Measurements from ENCODE around the gene RIPK4. TPM values are rescaled to one million over a fixed set of nuclear protein-coding genes. Genes with fewer than 3 reads are reported as not detected.

Gene RIPK4
- total RNA-seq, 1 experiment from 2014 or later, result 67.4 TPM

GRCh38 chr21:41719691-41720090, 47.2 kb downstream of the RIPK4 start:
- no peak overlapping the region for H3K27ac ChIP-seq (ENCODE audit: low read length)
- ATAC-seq, result no peak
- no TSS peak for BruUV-seq (replicated peaks)
- TF ChIP-seq CTCF (IDR thresholded peaks at IDR 0.05) (no peak), SIN3A (IDR thresholded peaks at IDR 0.05; ENCODE audit: borderline replicate concordance, insufficient read depth, low read depth, low read length) (no peak)
- POLR2A ChIA-PET, result no interaction called here
- DNase-seq (ENCODE audit: low read depth, low spot score), result no peak
- no peaks in the 10 kb centered on the region for H3K27me3 ChIP-seq (ENCODE audit: control insufficient read depth, insufficient read depth, low read length)
- in situ Hi-C loops (cut with HindIII; ENCODE audit: low pct_unique_long_range_greater_than_20kb, low sequenced_read_pairs), result no loop called here
- H3K9me3 ChIP-seq (ENCODE audit: control insufficient read depth, insufficient read depth, low read depth, low read length), result no peaks in the 10 kb centered on the region
- intact Hi-C loops (cut with micrococcal nuclease; ENCODE audit: unreplicated experiment), result loop anchor here (5.0 kb wide), 1 partner anchor 32 kb away; no protein-coding TSS in a partner anchor
- H3K4me3 ChIP-seq (ENCODE audit: low read depth in 2 of 2, low read length in 2 of 2), result no peak overlapping the region
- CTCF ChIA-PET, result no interaction called here
- H3K36me3 ChIP-seq (ENCODE audit: control insufficient read depth, insufficient read depth, low read length), result no peaks in the 10 kb centered on the region
- H3K4me1 ChIP-seq (ENCODE audit: control insufficient read depth, insufficient read depth, low read length), result peaks cover 8% of the 10 kb centered on the region; the same call in 1 of the 2 replicates

GRCh38 chr21:41717573-41718330, 49.1 kb downstream of the RIPK4 start:
- DNase-seq (ENCODE audit: low read depth, low spot score) (no peak), ATAC-seq (no peak)
- peak overlapping the region; percentile 0; the same call in 1 of the 2 replicates for H3K27ac ChIP-seq (ENCODE audit: low read length)
- H3K9me3 ChIP-seq (ENCODE audit: control insufficient read depth, insufficient read depth, low read depth, low read length), result no peaks in the 10 kb centered on the region
- in situ Hi-C loops (cut with HindIII; ENCODE audit: low pct_unique_long_range_greater_than_20kb, low sequenced_read_pairs), result no loop called here
- TF ChIP-seq CTCF (IDR thresholded peaks at IDR 0.05), result no peak
- no peak for TF ChIP-seq POLR2AphosphoS5 (IDR thresholded peaks at IDR 0.05; ENCODE audit: low read depth, low read length)
- TF ChIP-seq SIN3A (IDR thresholded peaks at IDR 0.05; ENCODE audit: borderline replicate concordance, insufficient read depth, low read depth, low read length), result no peak
- no peak for TF ChIP-seq TCF7L2 (IDR thresholded peaks at IDR 0.05; ENCODE audit: low read depth, low read length)
- no peak for TF ChIP-seq REST (IDR thresholded peaks at IDR 0.05; ENCODE audit: insufficient read depth in 1 of 2, low read depth in 2 of 2, low read length in 1 of 2)
- no peaks in the 10 kb centered on the region for H3K27me3 ChIP-seq (ENCODE audit: control insufficient read depth, insufficient read depth, low read length)
- H3K36me3 ChIP-seq (ENCODE audit: control insufficient read depth, insufficient read depth, low read length), result no peaks in the 10 kb centered on the region
- CTCF ChIA-PET, result no interaction called here
- peaks cover 8% of the 10 kb centered on the region; the same call in 1 of the 2 replicates for H3K4me1 ChIP-seq (ENCODE audit: control insufficient read depth, insufficient read depth, low read length)
- no TSS peak for BruUV-seq (replicated peaks)
- POLR2A ChIA-PET, result no interaction called here
- H3K4me3 ChIP-seq (ENCODE audit: low read depth in 2 of 2, low read length in 2 of 2), result no peak overlapping the region
- intact Hi-C loops (cut with micrococcal nuclease; ENCODE audit: unreplicated experiment), result no loop called here

Data from Panc1 (cell line).